SK-N-MC (cell line): ENCODE data around the gene HTR4.

Experiments
- EZH2 ChIP-seq: fragments of 200-600 bp; sonication (generic); IDR thresholded peaks from one replicate; pipeline ENCODE4 v1.6.1; 2017; ENCODE audit warnings: antibody characterized with exemption
- POLR2AphosphoS5 ChIP-seq: IDR thresholded peaks from 2 replicates; pipeline ENCODE4 v1.6.1; 2012; ENCODE audit warnings: mild to moderate bottlenecking, low read depth, low read length, borderline replicate concordance

DNA sequence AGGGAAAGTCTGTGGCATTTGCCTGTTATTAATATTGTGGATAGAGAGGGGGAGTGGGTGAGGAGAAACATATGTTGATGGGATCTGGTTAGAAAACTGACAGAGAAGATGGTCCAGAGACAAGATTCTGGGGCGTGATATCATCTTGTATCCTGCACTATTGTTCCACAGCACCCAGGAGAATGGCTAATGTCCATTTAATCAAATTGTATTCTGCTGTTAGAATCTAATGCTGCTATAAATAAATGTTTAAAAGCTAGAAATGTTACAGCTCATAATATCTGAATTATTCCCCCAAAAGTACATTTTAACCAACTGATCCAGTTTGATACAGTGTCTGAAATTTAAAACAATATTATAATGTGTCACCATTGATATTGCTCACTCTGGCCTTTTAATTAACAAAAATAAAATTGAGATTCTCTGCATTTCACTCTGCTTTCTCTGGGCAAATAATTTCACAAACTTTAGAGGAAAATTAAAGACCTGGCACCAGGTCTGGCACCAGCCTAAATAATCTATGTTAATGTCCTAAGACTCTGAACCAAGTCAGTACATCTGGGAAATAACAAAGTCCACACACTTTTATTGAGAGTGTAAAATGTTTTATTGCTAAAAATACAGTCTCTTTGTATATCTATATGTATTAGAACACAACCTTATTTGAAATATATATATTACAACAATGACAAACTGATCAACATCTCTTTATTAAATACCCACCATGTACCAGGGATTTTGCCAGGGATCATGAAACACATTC, 18.8 kb downstream of the HTR4 start:
- TF ChIP-seq EZH2 (no peak), POLR2AphosphoS5 (no peak)
